Calu3 (cell line): Measurements from ENCODE around the gene OR51L1. TPM values are rescaled to one million over a fixed set of nuclear protein-coding genes. Genes with fewer than 3 reads are reported as not detected.
"Not testable (repeated sequence)": the region's sequence is repeated elsewhere in the genome, so short reads cannot be mapped to it uniquely, and the experiment has no call there.

Experiments used
- Bru-seq: library from RNA; stranded (reverse); fragments of 400-500 nt; gene quantifications from one replicate; lab custom pipeline; 2021; lab: Mats Ljungman, UMichigan
- BruChase-seq, 2 experiments: library from RNA; stranded (reverse); fragments of 400-500 nt; gene quantifications; one replicate each; lab custom pipeline; 2021; lab: Mats Ljungman, UMichigan
- BruUV-seq: library from RNA; stranded (reverse); fragments of 400-500 nt; replicated peaks from 2 replicates; lab custom pipeline; 2021; lab: Mats Ljungman, UMichigan
- CTCF ChIA-PET: fragments of 300-600 bp; sonication (Branson Sonifier 250); formaldehyde crosslinking; loops from one replicate; lab custom pipeline; 2022; ENCODE audit warnings: antibody characterized with exemption; lab: Charles Lee
- DNase-seq: peaks from one replicate; pipeline ENCODE4 v3.0.0; 2022
- H3K27ac Mint-ChIP-seq: one replicate; pipeline ENCODE4 v1.8.0; 2022; ENCODE audit warnings: mixed read lengths; ENCODE audit not compliant: unreplicated experiment
- H3K27me3 Mint-ChIP-seq: one replicate; pipeline ENCODE4 v1.8.0; 2022; ENCODE audit warnings: mixed read lengths; ENCODE audit not compliant: unreplicated experiment
- H3K36me3 Mint-ChIP-seq: one replicate; pipeline ENCODE4 v1.8.0; 2022; ENCODE audit warnings: mild to moderate bottlenecking, moderate library complexity, mixed read lengths; ENCODE audit not compliant: insufficient read depth, unreplicated experiment
- H3K4me1 Mint-ChIP-seq: one replicate; pipeline ENCODE4 v1.8.0; 2022; ENCODE audit warnings: mild to moderate bottlenecking, low read depth, mixed read lengths; ENCODE audit not compliant: unreplicated experiment
- H3K4me3 Mint-ChIP-seq: one replicate; pipeline ENCODE4 v1.8.0; 2022; ENCODE audit warnings: mild to moderate bottlenecking, low read depth, moderate library complexity, mixed read lengths; ENCODE audit not compliant: unreplicated experiment
- H3K9me3 Mint-ChIP-seq: one replicate; pipeline ENCODE4 v1.8.0; 2022; ENCODE audit warnings: low read depth, mixed read lengths; ENCODE audit not compliant: unreplicated experiment
- intact Hi-C: fragments of 100-400 bp; cut with micrococcal nuclease; formaldehyde crosslinking; loops from one replicate; pipeline ENCODE4 v1.10.0; 2022; ENCODE audit not compliant: unreplicated experiment
- long read RNA-seq: library from polyadenylated mRNA; stranded (forward); transcript quantifications from one replicate; pipeline ENCODE4 v2.0.0, GENCODE V29; 2022
- total RNA-seq: library from RNA; stranded (reverse); gene quantifications from 2 replicates; pipeline ENCODE4 v1.2.3, GENCODE V29; 2022
- TF ChIP-seq, protein P1 (sequence below): fragments of 200-600 bp; IDR thresholded peaks from one replicate; pipeline ENCODE4 v1.8.0; 2022; ENCODE audit warnings: antibody characterized with exemption; ENCODE audit not compliant: unreplicated experiment

Gene OR51L1, protein sequence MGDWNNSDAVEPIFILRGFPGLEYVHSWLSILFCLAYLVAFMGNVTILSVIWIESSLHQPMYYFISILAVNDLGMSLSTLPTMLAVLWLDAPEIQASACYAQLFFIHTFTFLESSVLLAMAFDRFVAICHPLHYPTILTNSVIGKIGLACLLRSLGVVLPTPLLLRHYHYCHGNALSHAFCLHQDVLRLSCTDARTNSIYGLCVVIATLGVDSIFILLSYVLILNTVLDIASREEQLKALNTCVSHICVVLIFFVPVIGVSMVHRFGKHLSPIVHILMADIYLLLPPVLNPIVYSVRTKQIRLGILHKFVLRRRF
- not detected in 2 replicates for total RNA-seq
- not detected for Bru-seq, nascent RNA
- not detected for BruChase-seq, experiment 1, labeled RNA remaining after a 6-hour chase
- not detected for BruChase-seq, experiment 2, labeled RNA remaining after a 2-hour chase
- long read RNA-seq, result 0 reads

DNA sequence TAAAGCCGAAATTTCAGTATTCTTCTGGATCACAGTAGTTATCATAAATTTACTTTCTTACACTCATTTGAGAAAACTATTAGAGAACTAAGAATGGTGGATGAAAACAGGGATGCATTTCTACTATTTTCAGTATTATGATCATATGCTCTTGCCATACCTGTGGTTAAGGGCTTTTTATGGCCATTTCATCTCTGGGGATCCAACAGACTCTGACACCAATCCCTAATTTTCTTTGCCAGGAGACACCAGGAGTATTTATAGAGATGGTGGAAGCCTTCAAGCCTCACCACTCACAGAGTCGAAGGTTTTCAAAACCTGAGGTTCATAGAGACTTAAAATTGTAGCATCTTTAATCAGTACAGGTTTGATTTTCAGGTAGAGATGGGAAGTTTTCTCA is at the start of gene OR51L1:
Gene OR51L1, plus strand, starts transcription at position 301 of the 400 bp plus-strand sequence. CDS start 4,132 bp downstream, outside the sequence.
- no TSS peak for BruUV-seq

DNA sequence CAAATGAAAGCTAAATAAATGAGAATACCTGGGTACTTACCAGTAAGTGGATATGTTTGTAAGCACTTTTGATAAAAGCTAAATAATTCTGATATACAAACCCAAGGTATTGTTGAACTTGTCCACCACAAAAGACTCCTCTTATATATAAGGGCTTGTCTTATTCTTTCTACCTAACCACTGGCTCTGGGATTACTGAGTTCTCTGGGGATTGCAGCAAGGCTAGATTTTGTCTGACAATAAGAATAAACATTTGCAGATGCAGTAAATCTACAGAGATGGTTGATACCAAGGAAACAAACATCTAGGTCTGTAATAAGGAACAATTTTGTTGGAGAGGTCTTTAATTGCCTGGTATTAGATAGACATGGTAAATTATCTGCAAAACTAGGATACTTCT is 47.1 kb upstream of the OR51L1 start, which contains the start of gene OR51A4:
Gene OR51A4, minus strand, starts transcription at position 101 of the 400 bp plus-strand sequence. CDS start 505 bp downstream, outside the sequence.
- Mint-ChIP-seq H3K9me3 (no peaks in the 10 kb centered on the region), H3K4me1 (no peaks in the 10 kb centered on the region), H3K27me3 (no peaks in the 10 kb centered on the region), H3K4me3 (no peak within 1 kb of the TSS), H3K27ac (no peak within 1 kb of the TSS), H3K36me3 (no peaks in the 10 kb centered on the region)
- intact Hi-C loops, result no loop called here
- no TSS peak for BruUV-seq
- TF ChIP-seq, protein P1, sequence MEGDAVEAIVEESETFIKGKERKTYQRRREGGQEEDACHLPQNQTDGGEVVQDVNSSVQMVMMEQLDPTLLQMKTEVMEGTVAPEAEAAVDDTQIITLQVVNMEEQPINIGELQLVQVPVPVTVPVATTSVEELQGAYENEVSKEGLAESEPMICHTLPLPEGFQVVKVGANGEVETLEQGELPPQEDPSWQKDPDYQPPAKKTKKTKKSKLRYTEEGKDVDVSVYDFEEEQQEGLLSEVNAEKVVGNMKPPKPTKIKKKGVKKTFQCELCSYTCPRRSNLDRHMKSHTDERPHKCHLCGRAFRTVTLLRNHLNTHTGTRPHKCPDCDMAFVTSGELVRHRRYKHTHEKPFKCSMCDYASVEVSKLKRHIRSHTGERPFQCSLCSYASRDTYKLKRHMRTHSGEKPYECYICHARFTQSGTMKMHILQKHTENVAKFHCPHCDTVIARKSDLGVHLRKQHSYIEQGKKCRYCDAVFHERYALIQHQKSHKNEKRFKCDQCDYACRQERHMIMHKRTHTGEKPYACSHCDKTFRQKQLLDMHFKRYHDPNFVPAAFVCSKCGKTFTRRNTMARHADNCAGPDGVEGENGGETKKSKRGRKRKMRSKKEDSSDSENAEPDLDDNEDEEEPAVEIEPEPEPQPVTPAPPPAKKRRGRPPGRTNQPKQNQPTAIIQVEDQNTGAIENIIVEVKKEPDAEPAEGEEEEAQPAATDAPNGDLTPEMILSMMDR, result no peak
- CTCF ChIA-PET, result no interaction called here
- DNase-seq, result no peak

More for the DNA sequence above, at the start of gene OR51L1:
- H3K36me3 Mint-ChIP-seq, result no peaks in the 10 kb centered on the region
- CTCF ChIA-PET, result no interaction called here
- H3K27me3 Mint-ChIP-seq, result no peaks in the 10 kb centered on the region
- no peaks in the 10 kb centered on the region for H3K9me3 Mint-ChIP-seq
- H3K27ac Mint-ChIP-seq, result no peak within 1 kb of the TSS
- no peaks in the 10 kb centered on the region for H3K4me1 Mint-ChIP-seq
- TF ChIP-seq, protein P1, result no peak
- no peak within 1 kb of the TSS for H3K4me3 Mint-ChIP-seq
- intact Hi-C loops, result no loop called here
- no peak for DNase-seq

DNA sequence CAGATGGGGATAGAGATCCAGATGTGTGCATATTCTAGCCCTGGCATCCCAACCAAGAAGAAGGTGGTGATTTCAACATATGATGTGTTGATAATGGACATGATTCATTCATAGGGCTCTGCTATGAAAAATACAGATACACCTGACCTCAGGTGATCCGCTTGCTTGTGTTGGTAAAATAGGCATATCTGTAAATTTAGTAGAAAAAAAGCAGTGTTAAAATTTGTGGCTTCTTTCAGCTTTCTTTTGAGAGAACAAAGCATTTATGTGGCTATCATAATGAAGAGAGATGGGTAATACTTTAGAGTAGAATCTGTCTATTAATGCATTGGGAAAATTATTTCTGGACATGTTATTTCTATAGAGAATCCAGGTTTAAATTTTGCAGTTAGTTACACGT is 39.0 kb upstream of the OR51L1 start, which contains the start of gene OR51A2:
Gene OR51A2, minus strand, starts transcription at position 101 of the 400 bp plus-strand sequence. Its CDS starts 0 bp downstream, at position 101.
- H3K4me3 Mint-ChIP-seq, DNase-seq, H3K4me1 Mint-ChIP-seq, H3K27me3 Mint-ChIP-seq, H3K36me3 Mint-ChIP-seq, CTCF ChIA-PET, H3K27ac Mint-ChIP-seq, BruUV-seq, H3K9me3 Mint-ChIP-seq: not testable (repeated sequence)
- intact Hi-C loops, result loop anchor here (1.0 kb wide), 1 partner anchor 9 kb away; no protein-coding TSS in a partner anchor

DNA sequence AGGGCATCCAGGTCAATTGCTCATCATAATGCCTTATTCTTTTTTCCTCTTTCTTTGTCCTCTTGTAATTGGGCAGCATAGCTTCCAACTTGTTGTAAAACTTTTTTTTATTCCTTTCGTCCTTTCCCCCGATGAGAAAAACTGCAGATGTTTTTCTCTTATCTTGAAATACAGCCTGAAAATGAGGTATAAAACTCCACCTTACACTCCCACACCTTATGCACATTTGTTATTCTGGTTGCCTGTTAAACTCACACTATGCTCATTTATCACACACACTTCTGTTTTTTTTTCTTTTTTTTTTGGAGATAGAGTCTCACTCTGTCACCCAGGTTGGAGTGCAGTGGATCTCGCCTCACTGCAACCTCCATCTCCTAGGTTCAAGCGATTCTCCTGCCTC is 37.3 kb upstream of the OR51L1 start:
- Mint-ChIP-seq H3K9me3 (no peaks in the 10 kb centered on the region), H3K4me3 (no peak overlapping the region), H3K36me3 (no peaks in the 10 kb centered on the region), H3K27me3 (no peaks in the 10 kb centered on the region), H3K4me1 (no peaks in the 10 kb centered on the region), H3K27ac (no peak overlapping the region)
- no peak for DNase-seq
- CTCF ChIA-PET, result no interaction called here
- intact Hi-C loops, result no loop called here
- no TSS peak for BruUV-seq
- TF ChIP-seq, protein P1, result no peak

DNA sequence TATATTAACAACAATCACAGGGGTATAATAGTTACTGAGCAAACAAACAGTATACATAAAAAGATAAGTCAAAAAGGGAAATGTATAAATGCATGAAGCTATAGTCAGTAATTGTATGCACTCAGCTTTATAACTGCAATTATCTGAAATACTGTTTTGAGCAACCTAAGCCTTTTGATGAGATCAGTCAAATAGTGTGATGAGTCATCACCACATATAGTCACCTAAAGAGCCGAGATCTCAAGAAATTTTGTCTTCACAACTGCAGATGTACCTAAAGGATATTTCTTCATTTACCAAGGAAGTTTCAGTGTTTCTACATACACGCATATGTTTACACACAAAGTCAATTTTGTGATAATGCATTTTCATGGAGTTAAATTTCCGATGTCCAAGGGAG is 33.8 kb upstream of the OR51L1 start:
- Mint-ChIP-seq H3K36me3 (no peaks in the 10 kb centered on the region), H3K4me3 (no peak overlapping the region), H3K27me3 (no peaks in the 10 kb centered on the region), H3K27ac (no peak overlapping the region), H3K9me3 (peaks cover 2% of the 10 kb centered on the region), H3K4me1 (no peaks in the 10 kb centered on the region)
- intact Hi-C loops, result no loop called here
- no TSS peak for BruUV-seq
- CTCF ChIA-PET, result no interaction called here
- TF ChIP-seq, protein P1, result no peak
- no peak for DNase-seq
